Measurements from ENCODE around the gene MRPS11.
A peak's percentile ranks its signal among the peaks of the same experiment; 100 is the strongest.

Gene MRPS11

GRCh38 chr15:88477904-88478303 lies 10.4 kb downstream of the MRPS11 start:
- ChIA-PET POLR2A (no interaction called here), CTCF (interaction anchor here (0.6 to 3.5 kb wide), 6 partner anchors 10 to 518 kb away, joined by 3 to 12 read pairs (median 4); partner anchors contain the start of gene MRPS11)
- WGBS (ENCODE audit: insufficient coverage) = 100% methylated on average over 4 of the region's 5 CpGs
- Histone ChIP-seq H3K9me3 (ENCODE audit: control extremely low read depth in 1 of 5, control insufficient read depth in 4 of 5, insufficient read depth in 2 of 5, low read depth in 1 of 5, low read length in 4 of 5) (no peaks in the 10 kb centered on the region), H3K36me3 (ENCODE audit: control insufficient read depth in 4 of 4, insufficient read depth in 4 of 4, low read length in 3 of 4) (peaks cover 11 to 45% (median 32%) of the 10 kb centered on the region in 4 experiments), H3K27ac (ENCODE audit: insufficient read depth in 1 of 2, low read depth in 1 of 2, low read length in 2 of 2, poor library complexity in 1 of 2, severe bottlenecking in 2 of 2) (peak overlapping the region in 1 of 2 experiments; percentile 18), H3K4me1 (ENCODE audit: control extremely low read depth in 1 of 4, control insufficient read depth in 4 of 4, insufficient read depth in 4 of 4, low read length in 3 of 4) (no peaks in the 10 kb centered on the region), H3K27me3 (replicated peaks in 2 of 5; ENCODE audit: control insufficient read depth in 4 of 5, insufficient read depth in 5 of 5, low read length in 4 of 5) (no peaks in the 10 kb centered on the region), H3K4me3 (ENCODE audit: control insufficient read depth in 1 of 7, extremely low read depth in 1 of 7, insufficient read depth in 4 of 7, low read depth in 2 of 7, low read length in 6 of 7) (no peak overlapping the region)
- no peak for DNase-seq

- Histone ChIP-seq H3K36me3 (ENCODE audit: control insufficient read depth in 4 of 4, insufficient read depth in 4 of 4, low read length in 3 of 4) (peaks cover 11 to 38% (median 26%) of the 10 kb centered on the region in 4 experiments), H3K27me3 (replicated peaks in 2 of 5; ENCODE audit: control insufficient read depth in 4 of 5, insufficient read depth in 5 of 5, low read length in 4 of 5) (no peaks in the 10 kb centered on the region), H3K27ac (ENCODE audit: insufficient read depth in 1 of 2, low read depth in 1 of 2, low read length in 2 of 2, poor library complexity in 1 of 2, severe bottlenecking in 2 of 2) (no peak overlapping the region), H3K9me3 (ENCODE audit: control extremely low read depth in 1 of 5, control insufficient read depth in 4 of 5, insufficient read depth in 2 of 5, low read depth in 1 of 5, low read length in 4 of 5) (no peaks in the 10 kb centered on the region), H3K4me3 (ENCODE audit: control insufficient read depth in 1 of 7, extremely low read depth in 1 of 7, insufficient read depth in 4 of 7, low read depth in 2 of 7, low read length in 6 of 7) (no peak overlapping the region), H3K4me1 (ENCODE audit: control extremely low read depth in 1 of 4, control insufficient read depth in 4 of 4, insufficient read depth in 4 of 4, low read length in 3 of 4) (no peaks in the 10 kb centered on the region)
- WGBS (ENCODE audit: insufficient coverage) = 97% methylated on average over 3 of the region's 3 CpGs
- DNase-seq = no peak
- ChIA-PET CTCF (interaction anchor here (3.5 kb wide), 1 partner anchor 136 kb away, joined by 12 read pairs; no protein-coding TSS in a partner anchor), POLR2A (no interaction called here)
These were observed 11.7 kb downstream of the MRPS11 start for GRCh38 chr15:88479169-88479568.

GRCh38 chr15:88480981-88481380 lies 13.5 kb downstream of the MRPS11 start:
- H3K27me3 ChIP-seq (replicated peaks in 2 of 5; ENCODE audit: control insufficient read depth in 4 of 5, insufficient read depth in 5 of 5, low read length in 4 of 5) = no peaks in the 10 kb centered on the region
- DNase-seq = no peak
- no peaks in the 10 kb centered on the region for H3K9me3 ChIP-seq (ENCODE audit: control extremely low read depth in 1 of 5, control insufficient read depth in 4 of 5, insufficient read depth in 2 of 5, low read depth in 1 of 5, low read length in 4 of 5)
- ChIA-PET CTCF (interaction anchor here (1.0 kb wide), 1 partner anchor 183 kb away, joined by 3 read pairs; no protein-coding TSS in a partner anchor), POLR2A (no interaction called here)
- no peak overlapping the region for H3K27ac ChIP-seq (ENCODE audit: insufficient read depth in 1 of 2, low read depth in 1 of 2, low read length in 2 of 2, poor library complexity in 1 of 2, severe bottlenecking in 2 of 2)
- H3K4me1 ChIP-seq (ENCODE audit: control extremely low read depth in 1 of 4, control insufficient read depth in 4 of 4, insufficient read depth in 4 of 4, low read length in 3 of 4) = no peaks in the 10 kb centered on the region
- peaks cover 9 to 27% (median 19%) of the 10 kb centered on the region in 4 experiments for H3K36me3 ChIP-seq (ENCODE audit: control insufficient read depth in 4 of 4, insufficient read depth in 4 of 4, low read length in 3 of 4)
- H3K4me3 ChIP-seq (ENCODE audit: control insufficient read depth in 1 of 7, extremely low read depth in 1 of 7, insufficient read depth in 4 of 7, low read depth in 2 of 7, low read length in 6 of 7) = no peak overlapping the region
- 95% methylated on average over 8 of the region's 8 CpGs for WGBS (ENCODE audit: insufficient coverage)

GRCh38 chr15:88482263-88482662 lies 14.8 kb downstream of the MRPS11 start:
- Histone ChIP-seq H3K36me3 (ENCODE audit: control insufficient read depth in 4 of 4, insufficient read depth in 4 of 4, low read length in 3 of 4) (peaks cover 6 to 17% (median 14%) of the 10 kb centered on the region in 4 experiments), H3K4me1 (ENCODE audit: control extremely low read depth in 1 of 4, control insufficient read depth in 4 of 4, insufficient read depth in 4 of 4, low read length in 3 of 4) (no peaks in the 10 kb centered on the region), H3K4me3 (ENCODE audit: control insufficient read depth in 1 of 7, extremely low read depth in 1 of 7, insufficient read depth in 4 of 7, low read depth in 2 of 7, low read length in 6 of 7) (no peak overlapping the region), H3K27me3 (replicated peaks in 2 of 5; ENCODE audit: control insufficient read depth in 4 of 5, insufficient read depth in 5 of 5, low read length in 4 of 5) (no peaks in the 10 kb centered on the region), H3K9me3 (ENCODE audit: control extremely low read depth in 1 of 5, control insufficient read depth in 4 of 5, insufficient read depth in 2 of 5, low read depth in 1 of 5, low read length in 4 of 5) (no peaks in the 10 kb centered on the region), H3K27ac (ENCODE audit: insufficient read depth in 1 of 2, low read depth in 1 of 2, low read length in 2 of 2, poor library complexity in 1 of 2, severe bottlenecking in 2 of 2) (no peak overlapping the region)
- ChIA-PET CTCF (interaction anchor here (0.6 to 3.0 kb wide), 2 partner anchors 11 to 14 kb away, joined by 3 to 8 read pairs; partner anchors contain the start of genes MRPL46 and MRPS11), POLR2A (no interaction called here)
- DNase-seq = no peak
- WGBS (ENCODE audit: insufficient coverage) = 55% methylated on average over 1 of the region's 1 CpG

GRCh38 chr15:88484682-88485331 lies 17.3 kb downstream of the MRPS11 start:
- no peak for DNase-seq
- ChIA-PET CTCF (interaction anchor here (0.7 to 3.0 kb wide), 3 partner anchors 17 to 172 kb away, joined by 3 to 8 read pairs (median 3); partner anchors contain the start of genes MRPL46 and MRPS11), POLR2A (no interaction called here)
- H3K36me3 ChIP-seq (ENCODE audit: control insufficient read depth in 4 of 4, insufficient read depth in 4 of 4, low read length in 3 of 4) = peaks cover 0 to 3% (median under 1%) of the 10 kb centered on the region in 4 experiments
- no peak overlapping the region for H3K27ac ChIP-seq (ENCODE audit: insufficient read depth in 1 of 2, low read depth in 1 of 2, low read length in 2 of 2, poor library complexity in 1 of 2, severe bottlenecking in 2 of 2)
- H3K4me3 ChIP-seq (ENCODE audit: control insufficient read depth in 1 of 7, extremely low read depth in 1 of 7, insufficient read depth in 4 of 7, low read depth in 2 of 7, low read length in 6 of 7) = no peak overlapping the region
- WGBS (ENCODE audit: insufficient coverage) = 89% methylated on average over 8 of the region's 10 CpGs
- no peaks in the 10 kb centered on the region for H3K9me3 ChIP-seq (ENCODE audit: control extremely low read depth in 1 of 5, control insufficient read depth in 4 of 5, insufficient read depth in 2 of 5, low read depth in 1 of 5, low read length in 4 of 5)
- H3K27me3 ChIP-seq (replicated peaks in 2 of 5; ENCODE audit: control insufficient read depth in 4 of 5, insufficient read depth in 5 of 5, low read length in 4 of 5) = no peaks in the 10 kb centered on the region
- no peaks in the 10 kb centered on the region for H3K4me1 ChIP-seq (ENCODE audit: control extremely low read depth in 1 of 4, control insufficient read depth in 4 of 4, insufficient read depth in 4 of 4, low read length in 3 of 4)

GRCh38 chr15:88487178-88487795 lies 19.8 kb downstream of the MRPS11 start:
- ChIA-PET POLR2A (no interaction called here), CTCF (no interaction called here)
- Histone ChIP-seq H3K4me3 (ENCODE audit: control insufficient read depth in 1 of 7, extremely low read depth in 1 of 7, insufficient read depth in 4 of 7, low read depth in 2 of 7, low read length in 6 of 7) (no peak overlapping the region), H3K9me3 (ENCODE audit: control extremely low read depth in 1 of 5, control insufficient read depth in 4 of 5, insufficient read depth in 2 of 5, low read depth in 1 of 5, low read length in 4 of 5) (no peaks in the 10 kb centered on the region), H3K27me3 (replicated peaks in 2 of 5; ENCODE audit: control insufficient read depth in 4 of 5, insufficient read depth in 5 of 5, low read length in 4 of 5) (no peaks in the 10 kb centered on the region), H3K27ac (ENCODE audit: insufficient read depth in 1 of 2, low read depth in 1 of 2, low read length in 2 of 2, poor library complexity in 1 of 2, severe bottlenecking in 2 of 2) (no peak overlapping the region), H3K36me3 (ENCODE audit: control insufficient read depth in 4 of 4, insufficient read depth in 4 of 4, low read length in 3 of 4) (no peaks in the 10 kb centered on the region), H3K4me1 (ENCODE audit: control extremely low read depth in 1 of 4, control insufficient read depth in 4 of 4, insufficient read depth in 4 of 4, low read length in 3 of 4) (peaks cover 0 to 4% (median 0%) of the 10 kb centered on the region in 4 experiments)
- 79% methylated on average over 2 of the region's 2 CpGs for WGBS (ENCODE audit: insufficient coverage)
- no peak for DNase-seq

Data from common myeloid progenitor, CD34-positive (primary cell).